Uterus (tissue), 2 donors: ENCODE measurements around the gene DNAI1.

Source experiments
- POLR2A ChIP-seq, 2 donors: fragments of 450-650 bp; IDR thresholded peaks; one replicate each; pipeline ENCODE4 v1.6.1; 2016; ENCODE audit warnings: antibody characterized with exemption in 2 of 2, mild to moderate bottlenecking in 1 of 2, moderate library complexity in 1 of 2
- TF ChIP-seq, protein P1 (sequence below), 4 experiments: fragments of 200-600 bp in 2 of 4; fragments of 450-650 bp in 2 of 4; sonication (generic) in 2 of 4; IDR thresholded peaks; one replicate each; pipeline ENCODE4 v1.5.1; 2016 to 2019; ENCODE audit warnings: antibody characterized with exemption in 4 of 4, mild to moderate bottlenecking in 2 of 4, moderate library complexity in 1 of 4

- TF ChIP-seq, protein P1, sequence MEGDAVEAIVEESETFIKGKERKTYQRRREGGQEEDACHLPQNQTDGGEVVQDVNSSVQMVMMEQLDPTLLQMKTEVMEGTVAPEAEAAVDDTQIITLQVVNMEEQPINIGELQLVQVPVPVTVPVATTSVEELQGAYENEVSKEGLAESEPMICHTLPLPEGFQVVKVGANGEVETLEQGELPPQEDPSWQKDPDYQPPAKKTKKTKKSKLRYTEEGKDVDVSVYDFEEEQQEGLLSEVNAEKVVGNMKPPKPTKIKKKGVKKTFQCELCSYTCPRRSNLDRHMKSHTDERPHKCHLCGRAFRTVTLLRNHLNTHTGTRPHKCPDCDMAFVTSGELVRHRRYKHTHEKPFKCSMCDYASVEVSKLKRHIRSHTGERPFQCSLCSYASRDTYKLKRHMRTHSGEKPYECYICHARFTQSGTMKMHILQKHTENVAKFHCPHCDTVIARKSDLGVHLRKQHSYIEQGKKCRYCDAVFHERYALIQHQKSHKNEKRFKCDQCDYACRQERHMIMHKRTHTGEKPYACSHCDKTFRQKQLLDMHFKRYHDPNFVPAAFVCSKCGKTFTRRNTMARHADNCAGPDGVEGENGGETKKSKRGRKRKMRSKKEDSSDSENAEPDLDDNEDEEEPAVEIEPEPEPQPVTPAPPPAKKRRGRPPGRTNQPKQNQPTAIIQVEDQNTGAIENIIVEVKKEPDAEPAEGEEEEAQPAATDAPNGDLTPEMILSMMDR (IDR thresholded peaks at IDR 0.05): no peak
- TF ChIP-seq POLR2A (IDR thresholded peaks at IDR 0.05): no peak
Measured at GRCh38 chr9:34551751-34552605, 93.4 kb downstream of the DNAI1 start.
